T47D (cell line): ENCODE data around the gene ZNF75A.

ENCODE experiments used
- DNase-seq, 2 experiments: peaks; one replicate each; pipeline versions ENCODE4 v3.0.0 to v3.0.0-alpha.2; 2011 to 2012; ENCODE audit warnings: low read depth in 1 of 2, low spot score in 1 of 2
- JUND ChIP-seq: IDR thresholded peaks from 2 replicates; pipeline ENCODE4 v1.6.1; 2012; ENCODE audit warnings: low read depth
- in situ Hi-C: cut with HindIII; loops from 2 replicates; pipeline ENCODE4 v1.10.0; 2016; ENCODE audit warnings: low sequenced_read_pairs, low pct_unique_long_range_greater_than_20kb

ZNF75A gene

GRCh38 chr16:3274947-3275346 lies 30.4 kb upstream of the ZNF75A start:
- in situ Hi-C loops = no loop called here
- TF ChIP-seq JUND = no peak
- DNase-seq = no peak

- in situ Hi-C loops = no loop called here
- DNase-seq = no peak
- TF ChIP-seq JUND = no peak
Observed at GRCh38 chr16:3276679-3277078, 28.6 kb upstream of the ZNF75A start.

- in situ Hi-C loops = no loop called here
- no peak for TF ChIP-seq JUND
- DNase-seq = no peak
Observed at GRCh38 chr16:3281222-3281820, 24.0 kb upstream of the ZNF75A start.

DNA sequence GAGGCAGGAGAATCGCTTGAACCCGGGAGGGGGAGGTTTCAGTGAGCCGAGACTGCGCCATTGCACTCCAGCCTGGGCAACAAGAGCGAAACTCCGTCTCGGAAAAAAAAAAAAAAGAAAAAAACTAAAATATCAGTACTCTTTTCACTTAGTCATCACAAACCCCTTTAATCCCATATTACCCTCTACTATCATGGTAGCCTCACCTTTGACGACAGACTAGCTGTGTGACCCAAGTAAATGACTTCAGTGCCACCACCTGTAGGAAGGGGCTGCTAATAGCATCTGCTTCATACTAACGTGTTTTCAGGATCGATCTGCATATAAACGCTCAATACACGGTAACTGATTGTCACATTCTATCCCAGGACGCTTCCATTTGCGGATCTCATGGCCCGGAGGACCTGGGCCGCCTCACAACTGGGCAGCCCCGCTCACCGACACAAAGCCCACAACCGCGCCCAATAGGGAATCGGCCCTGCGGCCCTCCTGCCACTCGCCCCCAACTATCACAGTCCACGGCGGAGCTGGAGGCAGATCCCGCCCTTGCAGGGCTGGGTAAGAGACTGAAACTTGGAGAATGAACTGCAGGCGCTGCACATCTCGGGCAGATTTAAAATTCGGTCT lies 23.1 kb upstream of the ZNF75A start:
- DNase-seq = no peak
- TF ChIP-seq JUND = no peak
- in situ Hi-C loops = no loop called here

DNA sequence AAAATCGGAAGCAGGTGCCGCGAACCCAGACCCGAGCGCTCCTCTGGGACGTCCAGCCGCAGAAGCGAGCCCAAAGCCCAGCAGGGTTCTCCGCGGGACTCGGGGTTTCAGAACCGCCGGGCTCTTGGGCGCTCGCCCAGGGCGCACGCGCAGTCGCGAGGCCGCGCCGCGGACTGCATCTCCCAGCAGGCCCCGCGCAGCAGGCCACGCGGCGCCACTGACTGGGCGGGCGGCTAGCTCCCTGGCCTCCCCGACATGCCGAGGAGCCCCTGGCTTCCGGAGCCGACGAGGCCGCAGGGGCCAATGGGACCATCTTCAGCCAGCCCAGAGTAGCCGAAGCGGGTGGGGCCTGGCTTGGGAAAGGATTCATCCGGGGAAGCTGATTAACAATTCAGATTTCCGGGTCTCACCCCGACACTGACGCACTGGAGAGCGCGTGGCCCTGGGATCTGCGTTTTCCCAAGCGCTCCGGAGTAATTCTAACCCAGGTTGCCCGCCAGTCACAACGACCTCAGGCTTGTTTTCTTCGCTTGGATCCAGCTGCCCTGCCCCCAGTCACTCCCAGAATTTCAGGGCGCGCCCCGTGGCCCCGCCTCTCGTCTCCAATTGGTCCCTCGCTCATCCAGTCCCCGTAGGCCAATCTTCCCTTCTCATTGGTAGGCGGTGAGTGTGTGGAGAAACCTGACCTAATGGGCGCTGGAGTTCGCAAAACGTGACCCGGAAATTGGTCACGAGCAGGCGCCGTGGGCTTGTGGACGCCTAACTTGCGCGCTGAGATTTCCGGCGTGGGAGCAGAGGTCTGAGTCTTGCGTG lies 22.4 kb upstream of the ZNF75A start, which contains the start of gene ZNF263:
ZNF263 (plus strand) TSS at position 762 of the 813 bp plus-strand sequence. CDS start 328 bp downstream, outside the sequence.
- in situ Hi-C loops = no loop called here
- TF ChIP-seq JUND = no peak
- peak; percentile 99 for DNase-seq

DNA sequence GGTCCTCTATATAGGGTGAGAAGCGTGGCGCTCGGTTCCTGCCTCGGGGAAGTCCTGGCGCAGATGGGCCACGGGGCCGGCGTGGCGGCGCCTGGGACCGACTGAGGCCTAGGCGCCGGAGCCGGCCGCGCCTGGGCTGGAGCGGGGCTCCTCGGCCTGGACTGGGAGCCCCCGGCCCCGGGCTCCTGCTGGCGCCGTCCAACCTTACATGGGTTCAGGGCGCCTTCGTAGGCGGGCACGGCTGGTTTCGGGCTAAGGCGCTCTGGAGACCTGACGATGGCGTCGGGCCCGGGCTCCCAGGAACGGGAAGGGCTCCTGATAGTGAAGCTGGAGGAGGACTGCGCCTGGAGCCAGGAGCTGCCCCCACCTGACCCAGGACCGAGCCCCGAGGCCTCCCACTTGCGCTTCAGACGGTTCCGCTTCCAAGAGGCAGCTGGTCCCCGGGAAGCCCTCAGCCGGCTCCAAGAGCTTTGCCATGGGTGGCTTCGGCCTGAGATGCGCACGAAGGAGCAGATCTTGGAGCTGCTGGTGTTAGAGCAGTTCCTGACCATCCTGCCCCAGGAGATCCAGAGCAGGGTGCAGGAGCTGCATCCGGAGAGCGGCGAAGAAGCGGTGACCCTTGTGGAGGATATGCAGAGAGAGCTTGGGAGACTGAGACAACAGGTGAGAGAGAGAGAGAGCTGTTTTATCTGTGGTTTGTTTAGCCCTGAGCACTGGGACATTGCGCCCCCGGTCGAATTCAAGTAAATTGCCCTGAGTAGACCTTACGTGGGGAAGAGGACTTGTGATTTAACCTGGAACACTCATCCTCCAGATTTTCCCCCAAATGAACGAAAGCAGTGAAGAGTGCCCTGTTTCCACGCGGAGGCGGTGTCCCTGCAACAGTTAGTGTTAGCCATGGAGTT lies 21.5 kb upstream of the ZNF75A start:
- in situ Hi-C loops = no loop called here
- no peak for TF ChIP-seq JUND
- no peak for DNase-seq

DNA sequence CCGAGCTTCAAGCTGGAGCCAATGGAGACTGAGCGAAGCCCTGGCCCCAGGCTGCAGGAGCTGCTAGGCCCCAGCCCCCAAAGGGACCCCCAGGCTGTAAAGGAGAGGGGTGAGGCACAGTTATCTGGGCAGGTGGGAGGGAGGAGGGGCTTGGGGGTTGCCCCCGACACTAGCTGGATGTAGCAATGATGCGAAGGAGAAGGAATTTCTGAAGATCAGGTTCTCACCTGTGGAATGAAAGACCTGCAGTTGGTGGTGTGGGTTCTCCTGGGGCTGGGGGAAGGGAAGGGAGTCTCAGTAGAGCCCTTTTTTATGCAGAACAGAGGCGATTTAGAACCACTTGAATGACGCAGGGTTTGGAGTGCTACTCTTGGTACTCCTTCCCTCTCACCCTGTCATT lies 20.2 kb upstream of the ZNF75A start:
- TF ChIP-seq JUND = no peak
- in situ Hi-C loops = no loop called here
- no peak for DNase-seq

DNA sequence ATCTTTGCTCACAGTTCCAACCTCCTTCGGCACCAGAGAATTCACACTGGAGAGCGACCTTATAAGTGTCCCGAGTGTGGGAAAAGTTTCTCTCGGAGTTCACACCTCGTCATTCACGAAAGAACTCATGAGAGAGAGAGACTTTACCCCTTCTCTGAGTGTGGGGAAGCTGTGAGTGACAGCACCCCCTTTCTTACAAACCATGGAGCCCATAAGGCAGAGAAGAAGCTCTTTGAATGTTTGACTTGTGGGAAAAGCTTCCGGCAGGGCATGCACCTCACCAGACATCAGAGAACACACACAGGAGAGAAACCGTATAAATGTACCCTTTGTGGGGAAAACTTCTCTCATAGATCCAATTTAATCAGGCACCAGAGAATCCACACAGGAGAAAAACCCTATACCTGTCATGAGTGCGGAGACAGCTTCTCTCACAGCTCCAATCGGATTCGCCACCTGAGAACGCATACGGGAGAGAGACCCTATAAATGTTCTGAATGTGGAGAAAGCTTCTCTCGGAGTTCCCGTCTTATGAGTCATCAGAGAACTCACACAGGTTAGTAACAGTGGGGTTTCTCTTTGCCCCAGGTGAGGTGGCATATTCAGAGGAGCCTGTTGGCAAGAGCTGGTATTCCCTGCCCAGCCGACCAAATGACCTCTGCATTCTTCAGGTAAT lies 15.2 kb upstream of the ZNF75A start:
- in situ Hi-C loops = no loop called here
- no peak for TF ChIP-seq JUND
- DNase-seq = no peak

DNA sequence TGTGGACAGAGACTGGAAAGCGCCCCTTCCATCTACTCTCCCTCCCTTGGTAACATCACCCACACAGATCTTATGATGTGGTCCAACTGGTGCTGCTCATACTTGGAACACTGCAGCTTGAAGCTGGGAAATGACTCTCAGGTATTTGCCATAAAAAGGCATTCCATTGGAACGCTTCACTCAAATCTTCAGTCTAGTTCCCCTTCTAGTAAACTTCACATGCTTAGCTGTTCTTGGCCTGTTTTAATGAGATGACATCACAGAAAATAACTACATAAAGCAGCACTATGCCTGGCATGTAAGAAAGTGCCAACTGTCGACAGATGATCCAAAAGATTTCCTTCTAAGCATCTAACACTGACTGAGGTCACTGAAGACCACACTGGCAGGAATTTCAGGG lies 12.7 kb upstream of the ZNF75A start:
- no peak for TF ChIP-seq JUND
- in situ Hi-C loops = no loop called here
- DNase-seq = no peak

GRCh38 chr16:3295209-3295608 lies 10.1 kb upstream of the ZNF75A start:
- no peak for DNase-seq
- TF ChIP-seq JUND = no peak
- in situ Hi-C loops = no loop called here

DNA sequence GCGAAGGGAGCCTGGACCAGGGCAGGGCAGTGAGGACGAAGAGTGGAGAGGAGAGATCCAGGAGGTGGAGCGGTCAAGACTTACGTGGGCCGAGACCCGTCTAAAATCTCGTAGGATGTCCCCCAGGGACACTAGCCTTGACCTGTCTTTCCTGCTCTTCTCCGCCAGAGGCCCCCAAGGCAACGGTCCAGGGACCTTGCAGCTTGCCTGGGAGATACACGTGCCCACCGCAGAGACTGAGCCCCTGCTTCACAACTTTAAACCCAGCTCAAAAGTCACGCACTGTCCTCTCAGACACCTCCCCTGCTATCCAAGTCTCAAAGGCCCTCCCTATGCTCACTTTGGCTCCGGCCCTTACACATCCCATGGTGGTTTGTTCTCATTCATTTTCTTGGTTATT lies 9.5 kb upstream of the ZNF75A start:
- in situ Hi-C loops = no loop called here
- TF ChIP-seq JUND = no peak
- DNase-seq = no peak

DNA sequence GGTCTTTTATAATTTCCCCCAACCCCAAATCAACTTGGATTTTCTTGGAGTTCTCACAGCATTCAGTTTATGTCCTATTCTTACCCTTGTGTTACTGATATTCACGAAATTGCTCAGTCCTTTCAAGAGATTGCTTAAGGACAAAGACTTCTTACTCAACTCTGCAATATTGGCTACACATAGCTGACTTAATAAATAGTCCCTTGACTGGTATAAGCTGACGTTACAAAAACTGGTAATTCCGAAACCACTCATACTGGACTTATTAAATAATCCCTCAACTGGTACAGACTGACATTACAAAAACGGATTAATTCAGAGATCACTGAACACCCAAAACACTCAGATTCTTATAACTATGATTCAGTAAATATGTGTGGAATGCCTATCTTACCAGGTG lies 927 bp upstream of the ZNF75A start:
- DNase-seq = no peak
- no peak for TF ChIP-seq JUND
- in situ Hi-C loops = no loop called here
